Activated CD4-positive, alpha-beta T cell treated with anti-CD3 and anti-CD28 coated beads for 36 hours (primary cell): ENCODE data around the gene PTEN. TPM values are rescaled to one million over a fixed set of nuclear protein-coding genes. Genes with fewer than 3 reads are reported as not detected.
A peak's percentile ranks its signal among the peaks of the same experiment; 100 is the strongest.
"Not testable (repeated sequence)": the region's sequence is repeated elsewhere in the genome, so short reads cannot be mapped to it uniquely, and the experiment has no call there.

Source experiments
- ATAC-seq: fragments of 200-7000 bp; cut with Tn5 transposase; one replicate; pipeline ENCODE4 v1.10.0; 2021; ENCODE audit warnings: mild to moderate bottlenecking, moderate library complexity
- CTCF ChIA-PET: fragments of 350-600 bp; sonication (Branson Sonifier 250); formaldehyde crosslinking; loops from one replicate; lab custom pipeline; 2021; ENCODE audit warnings: antibody characterized with exemption; lab: Charles Lee
- POLR2A ChIA-PET: fragments of 350-600 bp; sonication (Branson Sonifier 250); formaldehyde crosslinking; loops from one replicate; lab custom pipeline; 2021; ENCODE audit warnings: antibody characterized with exemption, inconsistent platforms; lab: Charles Lee
- DNase-seq: peaks from one replicate; pipeline ENCODE4 v3.0.0-alpha.2; 2020
- H3K27ac Mint-ChIP-seq: one replicate; pipeline ENCODE4 v1.8.0; 2021; ENCODE audit warnings: mixed read lengths
- H3K27me3 Mint-ChIP-seq: one replicate; pipeline ENCODE4 v1.8.0; 2021; ENCODE audit warnings: mixed read lengths
- H3K36me3 Mint-ChIP-seq: one replicate; pipeline ENCODE4 v1.8.0; 2021; ENCODE audit warnings: low read depth, mixed read lengths
- H3K4me1 Mint-ChIP-seq: one replicate; pipeline ENCODE4 v1.8.0; 2021; ENCODE audit warnings: mixed read lengths
- H3K4me3 Mint-ChIP-seq: one replicate; pipeline ENCODE4 v1.8.0; 2021; ENCODE audit warnings: mild to moderate bottlenecking, moderate library complexity, mixed read lengths
- H3K9me3 Mint-ChIP-seq: one replicate; pipeline ENCODE4 v1.8.0; 2021; ENCODE audit warnings: low read depth, mixed read lengths
- intact Hi-C, 2 experiments: fragments of 100-400 bp; cut with DNase I in 1 of 2; cut with micrococcal nuclease in 1 of 2; formaldehyde crosslinking; loops; one replicate each; pipeline versions ENCODE4 v1.14.2 to v1.15.1; 2022 to 2024; cut with DNase I, micrococcal nuclease
- total RNA-seq, 2 experiments: library from RNA; stranded (reverse); gene quantifications; one replicate each; pipeline ENCODE4 v1.2.3, GENCODE V29; 2021

The PTEN gene
- total RNA-seq, 2 experiments from 2014 or later: 38.1 to 42.1 TPM

DNA sequence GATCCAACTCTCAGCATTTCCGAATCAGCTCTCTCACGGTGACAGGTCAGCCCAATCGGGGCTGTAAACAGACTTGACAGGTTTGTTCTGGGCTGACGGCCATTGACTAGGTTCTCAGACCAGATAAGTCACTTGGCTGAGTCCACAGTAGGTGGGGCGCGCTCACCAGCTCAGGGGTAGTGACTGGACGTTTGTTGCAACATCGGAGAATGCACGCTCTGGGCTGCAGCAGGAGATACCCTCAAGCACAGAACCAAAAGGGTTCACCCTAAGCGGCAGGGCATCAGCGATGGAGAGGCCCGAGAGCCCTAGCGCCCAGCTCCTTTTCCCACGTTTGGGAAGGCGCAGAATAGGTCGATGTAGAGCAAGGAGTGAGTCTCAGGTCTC, 1.9 kb upstream of the PTEN start:
- ChIA-PET POLR2A (interaction anchor here (0.8 to 2.5 kb wide), 3 partner anchors 34 to 230 kb away, joined by 3 to 17 read pairs (median 10); partner anchors contain the start of gene ATAD1), CTCF (interaction anchor here (0.8 to 1.2 kb wide), 6 partner anchors 10 to 1633 kb away, joined by 3 to 6 read pairs (median 4); no protein-coding TSS in a partner anchor)
- peak overlapping the region; percentile 91 for H3K4me3 Mint-ChIP-seq
- peak overlapping the region; percentile 92 for H3K27ac Mint-ChIP-seq
- H3K27me3 Mint-ChIP-seq: no peaks in the 10 kb centered on the region
- DNase-seq (no peak), ATAC-seq (no peak)
- H3K36me3 Mint-ChIP-seq: peaks cover 14% of the 10 kb centered on the region
- no peaks in the 10 kb centered on the region for H3K9me3 Mint-ChIP-seq
- peaks cover 26% of the 10 kb centered on the region for H3K4me1 Mint-ChIP-seq
- intact Hi-C loops: loop anchor here (2.0 to 10.0 kb wide), 6 partner anchors 66 to 1133 kb away; partner anchors contain the start of genes FAS (in 1 of the 2), GLUD1 (in 1 of the 2) and SHLD2 (in 1 of the 2)

DNA sequence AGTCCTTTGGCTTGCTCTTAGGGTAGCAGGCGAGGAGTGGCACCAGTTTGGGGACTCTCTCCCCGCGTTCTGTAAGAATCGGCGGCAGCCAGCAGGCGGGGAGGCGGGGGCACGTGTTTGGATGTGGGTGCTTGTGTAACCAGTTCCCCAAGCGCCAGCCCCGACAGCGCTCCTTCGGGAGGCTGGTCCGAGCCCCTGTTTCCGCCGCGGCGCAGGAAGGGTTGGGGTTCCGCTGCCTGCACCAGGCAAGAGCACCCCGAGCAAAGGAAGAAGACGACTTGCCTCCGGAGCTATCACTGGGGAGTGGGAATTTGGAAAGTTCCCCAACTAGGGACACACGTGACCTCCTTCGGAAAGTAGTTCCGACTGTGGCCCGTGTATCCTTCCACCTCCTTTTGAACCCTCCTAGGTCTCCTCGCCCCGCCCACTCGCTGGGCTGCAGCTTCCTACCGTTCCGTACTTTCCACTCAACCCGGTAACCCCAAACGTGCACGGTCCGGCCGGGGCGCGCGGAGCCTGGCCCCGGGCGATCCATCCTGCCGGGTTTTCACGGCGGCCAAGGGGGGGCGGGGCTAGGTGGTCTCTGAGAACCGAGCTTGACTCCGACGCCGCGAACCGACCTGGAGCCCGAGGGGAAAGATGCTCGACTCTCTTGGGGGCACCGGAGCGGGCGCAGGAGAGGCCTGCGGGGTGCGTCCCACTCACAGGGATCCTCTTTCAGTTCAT, 1.3 kb upstream of the PTEN start:
- Mint-ChIP-seq H3K4me3 (peak overlapping the region; percentile 91), H3K4me1 (peaks cover 30% of the 10 kb centered on the region), H3K27ac (peak overlapping the region; percentile 92), H3K9me3 (no peaks in the 10 kb centered on the region), H3K36me3 (peaks cover 18% of the 10 kb centered on the region), H3K27me3 (no peaks in the 10 kb centered on the region)
- DNase-seq (peak; percentile 96), ATAC-seq (peak; percentile 66)
- intact Hi-C loops: loop anchor here (1.0 to 10.0 kb wide), 15 partner anchors 44 to 1133 kb away; partner anchors contain the start of genes ATAD1 (in 2 of the 2), FAS (in 1 of the 2), GLUD1 (in 1 of the 2) and SHLD2 (in 1 of the 2)
- ChIA-PET CTCF (interaction anchor here (0.8 to 1.8 kb wide), 13 partner anchors 11 to 1633 kb away, joined by 3 to 12 read pairs (median 3); partner anchors contain the start of gene ATAD1), POLR2A (interaction anchor here (0.8 to 2.5 kb wide), 4 partner anchors 35 to 721 kb away, joined by 3 to 17 read pairs (median 6); partner anchors contain the start of gene ATAD1)

DNA sequence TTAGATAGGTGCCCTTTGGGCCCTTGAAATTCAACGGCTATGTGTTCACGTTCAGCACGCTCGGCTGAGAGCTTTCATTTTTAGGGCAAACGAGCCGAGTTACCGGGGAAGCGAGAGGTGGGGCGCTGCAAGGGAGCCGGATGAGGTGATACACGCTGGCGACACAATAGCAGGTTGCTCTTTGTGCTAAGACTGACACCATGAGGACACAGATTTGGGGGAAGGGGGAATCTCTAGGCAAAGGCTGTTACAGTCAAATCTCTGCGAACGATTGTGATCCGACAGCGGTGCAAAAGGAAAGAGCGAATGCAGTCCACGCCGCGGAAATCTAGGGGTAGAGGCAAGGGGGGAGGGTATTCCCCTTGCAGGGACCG, 759 bp upstream of the PTEN start:
- Mint-ChIP-seq H3K36me3 (peaks cover 20% of the 10 kb centered on the region), H3K4me1 (peaks cover 34% of the 10 kb centered on the region), H3K9me3 (no peaks in the 10 kb centered on the region), H3K27ac (peak overlapping the region; percentile 92), H3K4me3 (peak overlapping the region; percentile 91), H3K27me3 (no peaks in the 10 kb centered on the region)
- DNase-seq (peak; percentile 82), ATAC-seq (peak; percentile 47)
- intact Hi-C loops: loop anchor here (1.0 to 10.0 kb wide), 15 partner anchors 44 to 1132 kb away; partner anchors contain the start of genes ATAD1 (in 2 of the 2), FAS (in 1 of the 2), GLUD1 (in 1 of the 2) and SHLD2 (in 1 of the 2)
- CTCF ChIA-PET: interaction anchor here (0.8 to 1.8 kb wide), 9 partner anchors 44 to 702 kb away, joined by 3 to 12 read pairs (median 3); partner anchors contain the start of gene ATAD1
- POLR2A ChIA-PET: interaction anchor here (0.8 to 2.5 kb wide), 4 partner anchors 35 to 720 kb away, joined by 3 to 17 read pairs (median 6); partner anchors contain the start of gene ATAD1

DNA sequence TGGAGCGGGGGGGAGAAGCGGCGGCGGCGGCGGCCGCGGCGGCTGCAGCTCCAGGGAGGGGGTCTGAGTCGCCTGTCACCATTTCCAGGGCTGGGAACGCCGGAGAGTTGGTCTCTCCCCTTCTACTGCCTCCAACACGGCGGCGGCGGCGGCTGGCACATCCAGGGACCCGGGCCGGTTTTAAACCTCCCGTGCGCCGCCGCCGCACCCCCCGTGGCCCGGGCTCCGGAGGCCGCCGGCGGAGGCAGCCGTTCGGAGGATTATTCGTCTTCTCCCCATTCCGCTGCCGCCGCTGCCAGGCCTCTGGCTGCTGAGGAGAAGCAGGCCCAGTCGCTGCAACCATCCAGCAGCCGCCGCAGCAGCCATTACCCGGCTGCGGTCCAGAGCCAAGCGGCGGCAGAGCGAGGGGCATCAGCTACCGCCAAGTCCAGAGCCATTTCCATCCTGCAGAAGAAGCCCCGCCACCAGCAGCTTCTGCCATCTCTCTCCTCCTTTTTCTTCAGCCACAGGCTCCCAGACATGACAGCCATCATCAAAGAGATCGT, 598 bp downstream of the PTEN start:
- H3K36me3 Mint-ChIP-seq: peaks cover 24% of the 10 kb centered on the region
- POLR2A ChIA-PET: interaction anchor here (2.4 kb wide), 1 partner anchor 227 kb away, joined by 10 read pairs; no protein-coding TSS in a partner anchor
- CTCF ChIA-PET: interaction anchor here (1.1 kb wide), 1 partner anchor 28 kb away, joined by 3 read pairs; no protein-coding TSS in a partner anchor
- H3K9me3 Mint-ChIP-seq, H3K27me3 Mint-ChIP-seq, ATAC-seq: not testable (repeated sequence)
- H3K4me1 Mint-ChIP-seq: peaks cover 41% of the 10 kb centered on the region
- intact Hi-C loops: loop anchor here (1.0 to 10.0 kb wide), 11 partner anchors 63 to 1131 kb away; partner anchors contain the start of genes FAS (in 1 of the 2), GLUD1 (in 1 of the 2) and SHLD2 (in 1 of the 2)
- peak overlapping the region; percentile 91 for H3K4me3 Mint-ChIP-seq
- H3K27ac Mint-ChIP-seq: peak overlapping the region; percentile 88
- DNase-seq: peak; percentile 47

DNA sequence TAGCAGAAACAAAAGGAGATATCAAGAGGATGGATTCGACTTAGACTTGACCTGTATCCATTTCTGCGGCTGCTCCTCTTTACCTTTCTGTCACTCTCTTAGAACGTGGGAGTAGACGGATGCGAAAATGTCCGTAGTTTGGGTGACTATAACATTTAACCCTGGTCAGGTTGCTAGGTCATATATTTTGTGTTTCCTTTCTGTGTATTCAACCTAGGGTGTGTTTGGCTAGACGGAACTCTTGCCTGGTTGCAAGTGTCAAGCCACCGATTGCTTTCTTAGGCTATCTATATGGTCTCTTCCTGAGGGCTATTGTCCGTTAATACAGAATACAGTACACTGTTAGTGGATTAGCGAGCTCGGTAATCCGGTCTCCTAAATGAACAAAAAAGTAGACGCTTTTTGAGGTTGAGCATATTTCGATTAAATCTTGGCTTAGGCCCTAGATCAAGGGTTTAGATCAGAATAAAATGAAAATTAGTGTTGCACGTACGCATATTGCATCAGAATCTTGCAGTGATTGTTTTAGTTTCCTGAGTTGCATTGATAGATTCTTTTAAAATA, 1.2 kb downstream of the PTEN start:
- H3K4me1 Mint-ChIP-seq: peaks cover 45% of the 10 kb centered on the region
- no peaks in the 10 kb centered on the region for H3K27me3 Mint-ChIP-seq
- peaks cover 24% of the 10 kb centered on the region for H3K36me3 Mint-ChIP-seq
- ChIA-PET CTCF (no interaction called here), POLR2A (no interaction called here)
- intact Hi-C loops: loop anchor here (5.0 to 10.0 kb wide), 5 partner anchors 63 to 1130 kb away; partner anchors contain the start of genes FAS (in 1 of the 2), GLUD1 (in 1 of the 2) and SHLD2 (in 1 of the 2)
- peak overlapping the region; percentile 88 for H3K27ac Mint-ChIP-seq
- peak overlapping the region; percentile 91 for H3K4me3 Mint-ChIP-seq
- DNase-seq (no peak), ATAC-seq (no peak)
- no peaks in the 10 kb centered on the region for H3K9me3 Mint-ChIP-seq

DNA sequence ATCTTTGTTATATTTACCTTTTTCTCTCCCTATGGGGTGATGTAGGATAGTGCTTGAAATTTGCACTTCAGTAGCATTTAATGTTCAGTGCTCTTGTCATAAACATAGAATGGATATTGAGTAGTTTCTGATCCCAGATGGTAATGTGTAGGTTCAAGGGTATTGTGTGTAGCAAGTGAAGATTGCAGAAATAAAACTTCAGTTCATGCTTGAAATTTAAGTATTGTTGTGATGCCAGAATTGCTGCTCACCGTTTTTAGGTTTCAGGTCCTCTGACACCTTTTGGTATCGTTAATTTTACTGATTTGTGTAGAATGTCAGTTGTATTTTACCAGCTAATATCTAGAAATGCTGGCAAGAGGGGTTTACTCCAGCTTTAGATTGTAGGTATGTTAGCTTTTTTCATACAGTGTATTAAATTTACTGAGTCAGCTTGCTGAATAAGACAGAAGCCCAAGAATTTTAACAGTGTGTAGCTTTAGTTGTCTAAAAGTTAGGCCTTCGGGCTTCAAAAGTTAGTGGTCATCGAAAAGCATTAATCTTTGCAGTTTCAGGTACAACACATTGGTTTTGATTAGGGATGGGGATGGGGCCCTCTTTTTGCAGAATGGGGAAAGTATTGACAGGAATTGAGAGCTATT, 1.9 kb downstream of the PTEN start:
- Mint-ChIP-seq H3K27me3 (no peaks in the 10 kb centered on the region), H3K4me3 (peak overlapping the region; percentile 91), H3K4me1 (peaks cover 47% of the 10 kb centered on the region), H3K9me3 (no peaks in the 10 kb centered on the region), H3K27ac (peak overlapping the region; percentile 88), H3K36me3 (peaks cover 24% of the 10 kb centered on the region)
- ATAC-seq (no peak), DNase-seq (no peak)
- intact Hi-C loops: loop anchor here in 1 of 2 experiments (10.0 kb wide), 2 partner anchors 771 to 1129 kb away; partner anchors contain the start of genes FAS, GLUD1 and SHLD2
- ChIA-PET POLR2A (interaction anchor here (1.3 kb wide), 1 partner anchor 226 kb away, joined by 6 read pairs; no protein-coding TSS in a partner anchor), CTCF (interaction anchor here (0.6 to 1.5 kb wide), 6 partner anchors 9 to 251 kb away, joined by 3 to 5 read pairs (median 4); partner anchors contain the start of gene ATAD1)

DNA sequence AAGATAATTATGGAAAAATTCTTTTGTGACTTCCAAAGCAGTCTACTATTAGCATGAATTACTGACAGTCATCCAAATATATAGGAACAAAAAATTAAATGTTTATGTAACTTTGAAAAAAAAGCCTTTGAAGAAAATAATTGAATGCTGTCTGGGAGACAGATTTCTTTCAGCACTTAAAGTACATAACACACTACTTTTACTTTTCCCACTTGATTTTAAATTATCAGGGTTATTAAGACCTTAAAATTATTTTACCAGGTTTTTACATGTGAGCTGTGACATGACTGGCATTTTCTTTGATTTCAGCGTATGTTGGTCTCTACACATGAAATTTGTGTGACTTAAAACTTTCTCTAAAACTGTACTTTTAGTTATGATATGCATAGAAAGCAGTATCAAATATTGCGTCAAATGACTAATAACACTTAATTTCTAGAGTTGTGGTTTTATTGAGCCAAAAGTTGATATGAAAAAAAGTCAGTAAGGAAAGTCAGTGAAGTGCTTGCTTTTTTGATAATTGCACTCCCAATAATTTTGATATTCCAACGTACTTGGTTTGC, 3.1 kb downstream of the PTEN start:
- Mint-ChIP-seq H3K4me1 (peaks cover 47% of the 10 kb centered on the region), H3K4me3 (peak overlapping the region; percentile 91), H3K27ac (peak overlapping the region; percentile 37), H3K9me3 (no peaks in the 10 kb centered on the region), H3K36me3 (peaks cover 24% of the 10 kb centered on the region), H3K27me3 (no peaks in the 10 kb centered on the region)
- no peak for DNase-seq
- POLR2A ChIA-PET: interaction anchor here (0.6 kb wide), 1 partner anchor 199 kb away, joined by 3 read pairs; no protein-coding TSS in a partner anchor
- no peak for ATAC-seq
- intact Hi-C loops: loop anchor here (1.0 to 10.0 kb wide), 4 partner anchors 198 to 1128 kb away; partner anchors contain the start of genes FAS (in 1 of the 2), GLUD1 (in 1 of the 2) and SHLD2 (in 1 of the 2)
- CTCF ChIA-PET: interaction anchor here (0.6 to 1.5 kb wide), 5 partner anchors 8 to 825 kb away, joined by 3 to 5 read pairs (median 4); partner anchors contain the start of gene ATAD1

DNA sequence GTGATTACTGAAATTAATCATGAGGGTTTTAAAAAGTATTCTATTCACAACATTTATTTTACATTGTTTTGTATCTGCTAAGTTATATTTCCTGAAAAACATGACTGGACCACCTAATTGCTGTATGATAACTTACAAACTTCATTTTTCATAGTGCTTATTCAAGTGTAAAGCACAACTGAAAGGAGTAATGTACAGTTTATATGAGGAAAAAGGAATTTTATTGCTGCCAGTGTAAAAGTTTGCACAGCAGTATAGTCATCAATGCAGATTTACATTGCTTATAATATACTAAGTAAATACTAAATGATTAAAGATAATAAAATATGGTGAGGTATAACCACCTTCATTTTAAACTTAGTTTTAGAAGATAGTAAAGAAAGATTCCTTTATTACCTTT, 4.0 kb downstream of the PTEN start:
- intact Hi-C loops: loop anchor here (2.0 to 10.0 kb wide), 3 partner anchors 197 to 1127 kb away; partner anchors contain the start of genes FAS (in 1 of the 2), GLUD1 (in 1 of the 2) and SHLD2 (in 1 of the 2)
- H3K4me1 Mint-ChIP-seq: peaks cover 46% of the 10 kb centered on the region
- DNase-seq (no peak), ATAC-seq (no peak)
- CTCF ChIA-PET: no interaction called here
- peaks cover 24% of the 10 kb centered on the region for H3K36me3 Mint-ChIP-seq
- POLR2A ChIA-PET: no interaction called here
- no peaks in the 10 kb centered on the region for H3K9me3 Mint-ChIP-seq
- H3K27me3 Mint-ChIP-seq: no peaks in the 10 kb centered on the region
- no peak overlapping the region for H3K27ac Mint-ChIP-seq
- H3K4me3 Mint-ChIP-seq: peak overlapping the region; percentile 91

DNA sequence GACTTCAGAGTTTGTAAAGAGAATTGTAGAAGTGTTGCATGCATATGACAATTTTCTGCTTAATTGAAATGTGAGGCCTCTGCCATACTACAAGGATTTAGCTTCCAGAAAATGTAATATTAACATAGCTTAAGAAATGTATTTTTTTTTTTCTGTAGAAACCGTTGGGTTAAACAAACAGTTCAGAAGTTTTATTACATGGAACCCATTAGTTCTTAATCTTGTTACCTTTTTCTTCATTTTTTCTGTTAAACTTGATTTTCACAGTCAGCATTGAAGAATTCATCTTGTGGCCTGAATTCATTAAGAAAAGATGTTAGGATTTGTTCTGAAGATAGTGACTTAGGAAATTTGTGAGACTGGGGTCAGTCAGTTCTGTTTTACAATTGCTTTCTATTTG, 4.9 kb downstream of the PTEN start:
- ChIA-PET CTCF (no interaction called here), POLR2A (interaction anchor here (0.7 kb wide), 1 partner anchor 54 kb away, joined by 3 read pairs; no protein-coding TSS in a partner anchor)
- ATAC-seq: no peak
- Mint-ChIP-seq H3K4me3 (peak overlapping the region; percentile 34), H3K36me3 (peaks cover 24% of the 10 kb centered on the region), H3K27me3 (no peaks in the 10 kb centered on the region), H3K4me1 (peaks cover 54% of the 10 kb centered on the region), H3K9me3 (no peaks in the 10 kb centered on the region), H3K27ac (no peak overlapping the region)
- no peak for DNase-seq
- intact Hi-C loops: loop anchor here in 1 of 2 experiments (2.0 to 10.0 kb wide), 3 partner anchors 17 to 1127 kb away; partner anchors contain the start of genes FAS, GLUD1 and SHLD2
